Jurkat, Clone E6-1 (cell line): ENCODE measurements around the gene TC2N.
"Not testable (repeated sequence)": the region's sequence is repeated elsewhere in the genome, so short reads cannot be mapped to it uniquely, and the experiment has no call there.

Source experiments
- DNase-seq: peaks from one replicate; pipeline ENCODE4 v3.0.0-alpha.2; 2011; ENCODE audit warnings: low read depth, low spot score
- H3K4me3 ChIP-seq: 2 replicates; pipeline ENCODE4 v1.5.1; 2011; ENCODE audit warnings: mild to moderate bottlenecking, low read length, control low read depth, moderate library complexity

TC2N gene

DNA sequence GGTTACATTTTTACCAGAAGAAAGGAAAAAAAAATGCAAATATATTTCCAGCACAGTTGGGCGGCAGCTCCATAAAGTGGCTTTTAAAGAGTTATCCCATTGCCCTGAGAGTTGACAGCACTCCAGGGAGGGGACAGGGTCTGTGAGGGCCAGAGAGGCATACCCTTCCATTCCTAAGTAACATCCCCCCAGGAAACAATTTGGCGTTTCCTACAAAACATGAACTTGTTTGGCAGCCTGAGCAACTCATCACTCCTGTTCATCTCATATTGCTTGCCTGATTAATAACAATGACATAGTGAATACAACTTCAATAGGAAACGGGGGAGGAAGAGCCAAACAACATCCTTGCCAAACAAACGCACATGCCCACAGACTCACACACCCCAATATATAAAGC, 23.3 kb downstream of the TC2N start:
- no peak for DNase-seq
- no peak overlapping the region for H3K4me3 ChIP-seq

- no peak overlapping the region for H3K4me3 ChIP-seq
- DNase-seq = no peak
Observed at GRCh38 chr14:91843437-91843836, 23.9 kb downstream of the TC2N start.

DNA sequence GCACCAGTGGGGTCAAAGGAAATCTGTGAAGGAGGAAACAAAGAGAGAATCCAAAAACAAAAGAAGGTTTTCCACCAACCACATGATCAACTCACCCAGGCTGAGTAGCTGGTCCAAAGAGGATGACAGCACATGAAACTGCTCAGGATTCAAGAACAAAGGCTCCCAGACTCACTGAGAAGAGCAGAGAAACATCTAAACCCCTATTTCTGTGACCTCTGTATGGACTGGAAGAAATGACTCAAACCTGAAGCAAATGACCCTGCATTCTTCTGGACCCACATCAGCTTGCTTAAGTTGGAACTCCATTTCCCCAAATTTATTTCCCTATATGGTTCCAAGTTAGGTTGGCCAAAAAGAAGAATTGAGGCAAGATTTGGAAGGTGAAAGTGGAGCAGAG, 26.3 kb downstream of the TC2N start:
- no peak overlapping the region for H3K4me3 ChIP-seq
- no peak for DNase-seq

- no peak for DNase-seq
- H3K4me3 ChIP-seq = no peak overlapping the region
Observed at GRCh38 chr14:91839749-91840148, 27.6 kb downstream of the TC2N start.

- DNase-seq = no peak
- H3K4me3 ChIP-seq = peak overlapping the region; percentile 44
Observed at GRCh38 chr14:91837076-91837475, 30.3 kb downstream of the TC2N start.

DNA sequence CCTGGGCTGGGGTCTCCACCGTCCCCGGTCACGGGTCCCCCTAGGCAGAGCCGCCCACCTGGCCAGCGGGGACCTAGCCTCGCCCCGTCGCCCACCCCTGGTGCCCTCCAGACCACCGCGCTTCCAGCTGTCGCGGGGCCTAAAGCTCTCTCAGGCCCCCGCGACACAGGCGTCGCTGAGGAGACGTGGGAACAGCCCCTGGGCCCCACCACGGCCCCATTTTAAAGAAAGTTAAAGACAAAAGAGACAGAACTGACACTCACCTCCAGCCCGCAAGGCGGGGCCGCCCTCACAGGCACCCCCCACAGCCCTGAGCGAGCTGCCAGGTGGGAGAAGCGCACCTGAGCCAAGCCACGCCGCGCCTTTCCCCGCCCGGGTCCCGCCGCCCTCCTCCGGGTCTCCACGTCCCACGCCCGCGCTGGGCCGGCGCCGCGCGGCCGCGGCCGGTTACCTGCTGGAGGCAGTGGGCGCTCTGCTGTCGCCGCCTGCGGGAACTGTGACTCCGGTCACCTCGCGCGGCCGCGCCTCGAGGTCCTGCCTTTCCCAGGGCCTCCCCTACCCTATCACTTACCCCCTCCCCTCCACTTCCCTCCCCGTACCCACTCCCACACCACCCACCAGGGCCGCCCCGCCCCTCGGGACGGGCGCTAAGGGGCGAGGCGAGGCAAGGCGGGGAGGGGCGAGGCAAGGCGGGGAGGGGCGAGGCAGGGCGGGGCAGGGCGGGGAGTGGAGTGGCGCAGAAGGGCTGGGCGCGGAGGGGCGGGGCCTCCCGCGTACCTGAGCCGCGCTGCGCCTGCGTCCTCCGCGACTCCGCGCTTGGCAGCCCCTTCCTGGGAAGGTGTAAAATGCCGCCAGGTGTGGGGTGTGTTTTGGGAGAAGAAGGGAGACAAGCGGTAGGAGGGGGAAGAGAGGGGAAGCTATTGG, 31.2 kb downstream of the TC2N start:
- DNase-seq = peak; percentile 8
- peak overlapping the region; percentile 44 for H3K4me3 ChIP-seq

GRCh38 chr14:91835197-91835919, 32.0 kb downstream of the TC2N start:
- H3K4me3 ChIP-seq = no peak overlapping the region

DNA sequence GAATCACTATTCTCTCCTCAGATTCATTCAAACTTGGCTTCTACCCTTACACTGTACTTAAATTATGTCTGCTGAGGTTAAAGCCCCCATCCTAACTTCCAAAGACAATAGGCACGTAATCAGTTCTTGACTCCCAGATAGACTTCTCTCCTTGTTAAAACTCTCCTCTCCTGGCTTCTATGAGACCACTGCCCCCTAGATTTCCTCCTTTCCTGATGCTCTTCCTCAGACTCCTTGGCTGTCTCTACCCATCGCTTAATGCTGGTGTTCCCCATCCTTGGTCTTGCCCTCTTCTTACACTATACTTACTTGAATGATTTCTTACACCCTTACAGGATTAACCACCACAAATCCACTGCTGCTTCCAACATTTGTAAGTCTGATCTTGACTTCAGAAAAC, 32.8 kb downstream of the TC2N start:
- no peak for DNase-seq
- no peak overlapping the region for H3K4me3 ChIP-seq

More at GRCh38 chr14:91835197-91835919, 32.0 kb downstream of the TC2N start:
- DNase-seq = peak; percentile 66

GRCh38 chr14:91831337-91831736, 36.0 kb downstream of the TC2N start:
- DNase-seq = no peak

DNA sequence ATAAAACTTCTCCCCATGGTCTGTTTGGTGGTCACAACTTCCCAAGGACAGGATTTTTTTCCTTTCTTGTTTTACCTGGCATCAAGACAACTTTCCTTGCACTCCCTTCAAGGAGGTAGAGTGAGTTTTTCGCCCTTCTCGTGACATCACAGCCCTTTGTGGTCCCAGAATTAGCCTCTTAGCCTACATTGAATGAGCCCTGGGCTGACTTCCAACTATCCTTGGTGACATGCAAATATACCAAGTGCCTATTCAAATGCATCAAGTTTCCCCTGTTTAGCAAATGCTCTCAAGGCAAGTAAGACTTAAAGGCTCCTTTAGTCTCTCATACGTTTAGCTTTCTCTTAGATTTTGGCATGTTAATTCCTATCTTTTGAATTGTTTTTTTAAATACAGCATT, 36.6 kb downstream of the TC2N start:
- DNase-seq = no peak
- no peak overlapping the region for H3K4me3 ChIP-seq

More at GRCh38 chr14:91831337-91831736, 36.0 kb downstream of the TC2N start:
- H3K4me3 ChIP-seq = no peak overlapping the region

DNA sequence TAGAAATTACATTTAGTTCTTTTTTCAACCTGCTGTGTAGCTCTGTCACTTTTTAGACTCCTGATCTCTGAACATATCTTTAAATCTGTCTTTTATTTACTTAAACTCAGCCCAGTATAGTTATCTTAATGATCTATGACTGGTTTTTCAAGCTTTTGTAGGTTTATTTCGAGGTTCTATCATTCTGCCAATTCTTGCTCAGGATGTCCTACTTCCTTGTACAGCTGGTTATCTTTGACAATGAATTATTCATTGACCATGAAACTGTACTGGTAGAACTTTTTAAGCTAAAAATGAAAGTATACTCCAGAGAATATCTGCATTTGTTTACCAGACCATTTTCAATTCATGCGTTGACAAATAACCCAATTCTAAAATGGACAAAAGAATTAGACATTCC, 37.8 kb downstream of the TC2N start:
- DNase-seq = no peak
- H3K4me3 ChIP-seq = no peak overlapping the region

DNA sequence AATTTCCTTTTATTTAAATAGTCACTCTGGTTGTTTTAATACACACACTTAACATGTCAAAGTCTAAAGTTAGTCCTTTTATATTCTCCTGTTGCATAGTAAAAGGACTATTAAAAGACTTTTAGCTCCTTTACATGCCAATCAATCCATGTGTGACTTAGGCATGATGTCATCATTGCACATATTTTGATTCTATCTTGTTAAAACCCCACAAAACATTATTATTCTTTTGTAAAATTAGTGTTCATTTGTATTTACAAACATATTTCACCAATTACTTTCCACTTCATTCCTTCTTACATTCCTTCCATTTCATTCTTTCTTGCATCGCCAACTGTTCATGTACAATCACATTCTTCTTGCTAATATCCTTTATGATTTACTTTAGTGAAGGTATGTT, 39.6 kb downstream of the TC2N start:
- no peak overlapping the region for H3K4me3 ChIP-seq
- DNase-seq = no peak

DNA sequence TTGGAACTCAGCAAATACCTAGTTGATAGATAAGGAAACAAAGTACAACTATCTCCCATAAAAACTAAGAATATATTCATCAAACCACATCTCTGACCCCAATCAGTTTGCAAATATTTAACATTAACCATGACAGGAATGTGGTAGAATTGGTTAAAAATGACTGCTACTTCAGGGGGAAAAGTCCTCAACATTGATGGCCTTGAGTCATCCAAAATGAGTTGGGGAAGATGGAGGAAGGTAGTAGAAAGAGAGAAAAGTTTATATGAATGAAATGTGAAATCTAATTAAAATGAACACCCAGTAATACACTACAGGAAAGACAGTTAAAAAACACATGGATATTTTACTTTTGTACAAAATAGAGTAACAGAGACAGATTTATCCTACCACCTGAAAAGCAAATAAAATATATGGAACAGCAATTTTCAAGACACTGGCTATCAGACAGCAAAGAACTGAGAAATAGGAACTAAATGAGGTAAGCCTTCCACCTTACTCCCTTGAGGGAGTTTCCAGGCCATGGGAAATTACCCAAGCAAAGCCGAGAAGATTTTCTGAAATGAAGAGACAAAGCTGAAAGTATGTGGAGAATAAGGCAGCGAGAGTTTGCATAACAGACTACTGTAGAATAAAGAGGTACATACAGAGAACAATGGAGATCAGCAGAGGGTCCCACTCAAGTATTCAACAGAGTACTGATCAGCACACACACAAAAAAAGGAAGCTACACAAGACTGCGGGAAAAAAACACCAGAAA, 49.6 kb downstream of the TC2N start:
- H3K4me3 ChIP-seq = no peak overlapping the region
- DNase-seq = no peak

GRCh38 chr14:91814317-91814716, 53.0 kb downstream of the TC2N start:
- DNase-seq = no peak
- H3K4me3 ChIP-seq = no peak overlapping the region

- no peak overlapping the region for H3K4me3 ChIP-seq
- DNase-seq = no peak
Observed at GRCh38 chr14:91810699-91811098, 56.6 kb downstream of the TC2N start.

DNA sequence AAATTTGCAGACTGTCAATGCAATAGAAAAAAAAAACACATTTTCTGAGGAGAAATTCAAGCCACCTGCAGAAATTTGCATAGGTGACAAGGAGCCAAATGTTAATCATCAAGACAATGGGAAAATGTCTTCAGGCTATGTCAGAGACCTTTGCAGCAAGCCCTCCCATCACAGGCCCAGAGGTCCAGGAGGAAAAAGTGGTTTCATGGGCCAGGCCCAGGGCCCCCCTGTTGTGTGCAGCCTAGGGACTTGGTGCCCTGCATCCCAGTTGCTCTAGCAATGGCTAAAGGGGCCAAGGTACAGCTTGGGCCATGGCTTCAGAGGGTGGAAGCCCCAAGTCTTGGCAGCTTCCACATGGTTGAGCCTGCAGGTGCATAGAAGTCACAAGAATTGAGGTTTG, 60.6 kb downstream of the TC2N start:
- no peak for DNase-seq
- no peak overlapping the region for H3K4me3 ChIP-seq

- H3K4me3 ChIP-seq, DNase-seq: not testable (repeated sequence)
Observed at GRCh38 chr14:91806094-91806493, 61.2 kb downstream of the TC2N start.

DNA sequence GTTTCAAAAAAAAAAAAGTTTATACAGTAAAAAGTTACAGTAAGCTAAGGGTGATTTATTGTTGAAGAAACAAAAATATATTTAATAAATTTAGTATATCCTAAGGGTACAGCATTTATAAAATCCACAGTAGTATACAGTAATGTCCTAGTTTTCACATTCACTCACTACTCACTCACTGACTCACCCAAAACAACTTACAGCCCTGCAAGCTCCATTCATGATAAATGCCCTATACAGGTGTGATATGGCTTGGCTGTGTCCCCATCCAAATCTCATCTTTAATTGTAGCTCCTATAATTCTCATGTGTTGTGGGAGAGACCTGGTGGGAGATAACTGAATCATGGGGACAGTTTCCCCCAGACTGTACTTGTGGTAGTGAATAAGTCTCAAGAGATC, 61.7 kb downstream of the TC2N start:
- H3K4me3 ChIP-seq = no peak overlapping the region
- DNase-seq = no peak

DNA sequence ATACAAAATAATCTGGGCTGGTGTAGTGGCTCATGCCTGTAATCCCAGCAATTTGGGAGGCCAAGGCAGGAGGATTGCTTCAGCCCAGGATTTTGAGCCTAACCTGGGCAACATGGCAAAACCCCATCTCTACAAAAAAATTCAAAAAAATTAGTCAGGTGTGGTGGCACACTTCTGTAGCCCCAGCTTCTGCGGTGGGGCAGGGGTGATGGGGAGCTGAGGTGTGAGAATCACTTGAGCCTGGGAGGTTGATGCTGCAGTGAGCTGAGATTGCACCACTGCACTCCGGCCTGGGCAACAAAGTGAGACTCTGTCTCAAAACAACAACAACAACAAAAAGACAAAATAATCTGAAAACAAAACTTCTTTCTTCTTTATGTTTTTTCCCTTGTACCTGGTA, 66.0 kb downstream of the TC2N start:
- no peak for DNase-seq
- no peak overlapping the region for H3K4me3 ChIP-seq
